ENCODE measurements around the gene ING5. TPM values are rescaled to one million over a fixed set of nuclear protein-coding genes. Genes with fewer than 3 reads are reported as not detected.
"Not testable (repeated sequence)": the region's sequence is repeated elsewhere in the genome, so short reads cannot be mapped to it uniquely, and the experiment has no call there.

The ING5 gene
- total RNA-seq, 2 experiments from 2014 or later: 51.2 to 51.3 TPM

DNA sequence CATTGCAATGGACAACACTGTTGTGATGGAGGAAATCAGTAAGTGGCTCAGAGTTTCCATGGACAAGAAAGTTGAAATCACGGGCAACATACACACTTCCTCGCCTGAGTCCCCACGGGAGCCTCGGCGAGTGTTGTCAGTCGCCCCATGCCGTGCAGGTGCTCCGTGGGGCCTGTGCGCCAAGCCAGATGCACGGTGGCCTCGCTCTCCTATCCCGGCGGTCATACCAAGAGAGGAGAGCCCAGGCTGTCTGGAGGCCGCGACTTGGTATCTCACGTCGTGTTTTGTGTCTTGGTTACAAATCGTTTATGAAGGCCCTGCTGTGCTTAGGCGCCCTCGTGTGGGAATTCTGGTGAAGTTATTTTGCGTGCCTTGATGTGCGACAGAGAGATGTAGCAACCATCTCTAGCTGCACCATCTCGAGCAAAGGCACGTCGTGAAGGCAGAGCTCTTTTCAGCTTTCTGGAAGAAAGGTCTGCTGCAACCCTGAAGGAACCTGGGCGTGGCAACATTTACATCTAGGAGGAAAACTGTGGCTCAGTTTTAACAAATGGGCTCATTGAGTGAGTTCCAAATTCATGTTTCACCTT, 42.6 kb upstream of the ING5 start:
- no peaks in the 10 kb centered on the region for H3K9me3 Mint-ChIP-seq
- POLR2A ChIA-PET: no interaction called here
- H3K36me3 Mint-ChIP-seq (ENCODE audit: low read depth): peaks cover 68% of the 10 kb centered on the region

DNA sequence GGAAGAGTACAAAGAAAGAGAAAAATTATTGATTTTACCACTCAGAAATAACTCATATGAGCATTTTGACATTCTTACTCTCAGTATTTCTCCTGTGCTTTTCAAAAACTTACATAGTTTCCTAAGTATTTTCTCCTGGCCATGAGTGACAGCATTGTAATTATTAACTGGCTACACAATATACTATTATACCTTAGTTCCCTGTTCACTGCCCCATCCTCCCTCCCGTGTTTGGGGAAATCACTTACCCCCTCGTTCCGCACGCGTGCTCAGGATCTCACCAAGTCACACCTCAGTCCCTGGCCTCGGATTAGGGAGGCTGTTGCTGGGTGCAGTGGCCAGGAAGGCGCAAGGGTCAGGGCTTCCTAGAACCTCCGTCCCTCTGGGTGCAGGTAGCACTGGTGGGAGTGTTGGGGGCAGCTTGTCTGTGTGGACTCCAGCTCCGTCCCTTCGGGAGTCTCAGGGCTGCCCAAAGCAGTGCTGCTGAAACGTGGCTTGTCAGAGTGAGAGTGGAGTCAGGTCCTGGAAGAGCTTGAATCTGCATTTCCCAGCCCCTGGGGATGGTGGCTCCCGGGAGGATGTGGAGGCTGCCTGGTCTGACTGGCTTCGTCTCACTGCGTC, 41.1 kb upstream of the ING5 start:
- Histone ChIP-seq H3K36me3 (ENCODE audit: insufficient read depth, low read length) (peaks cover 54% of the 10 kb centered on the region), H3K4me1 (ENCODE audit: insufficient read depth, low read length) (peaks cover 4% of the 10 kb centered on the region), H3K4me3 (ENCODE audit: low read length) (no peak overlapping the region), H3K27me3 (ENCODE audit: control insufficient read depth in 1 of 2, insufficient read depth in 2 of 2, low read length in 2 of 2) (no peaks in the 10 kb centered on the region), H3K9me3 (ENCODE audit: control insufficient read depth in 1 of 2, insufficient read depth in 1 of 2, low read length in 2 of 2) (no peaks in the 10 kb centered on the region), H3K27ac (ENCODE audit: low read depth in 1 of 2, low read length in 2 of 2) (no peak overlapping the region)
- ChIA-PET CTCF (interaction anchor here (0.6 kb wide), 1 partner anchor 110 kb away, joined by 3 read pairs; no protein-coding TSS in a partner anchor), POLR2A (no interaction called here)
- TF ChIP-seq, protein P1, sequence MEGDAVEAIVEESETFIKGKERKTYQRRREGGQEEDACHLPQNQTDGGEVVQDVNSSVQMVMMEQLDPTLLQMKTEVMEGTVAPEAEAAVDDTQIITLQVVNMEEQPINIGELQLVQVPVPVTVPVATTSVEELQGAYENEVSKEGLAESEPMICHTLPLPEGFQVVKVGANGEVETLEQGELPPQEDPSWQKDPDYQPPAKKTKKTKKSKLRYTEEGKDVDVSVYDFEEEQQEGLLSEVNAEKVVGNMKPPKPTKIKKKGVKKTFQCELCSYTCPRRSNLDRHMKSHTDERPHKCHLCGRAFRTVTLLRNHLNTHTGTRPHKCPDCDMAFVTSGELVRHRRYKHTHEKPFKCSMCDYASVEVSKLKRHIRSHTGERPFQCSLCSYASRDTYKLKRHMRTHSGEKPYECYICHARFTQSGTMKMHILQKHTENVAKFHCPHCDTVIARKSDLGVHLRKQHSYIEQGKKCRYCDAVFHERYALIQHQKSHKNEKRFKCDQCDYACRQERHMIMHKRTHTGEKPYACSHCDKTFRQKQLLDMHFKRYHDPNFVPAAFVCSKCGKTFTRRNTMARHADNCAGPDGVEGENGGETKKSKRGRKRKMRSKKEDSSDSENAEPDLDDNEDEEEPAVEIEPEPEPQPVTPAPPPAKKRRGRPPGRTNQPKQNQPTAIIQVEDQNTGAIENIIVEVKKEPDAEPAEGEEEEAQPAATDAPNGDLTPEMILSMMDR (IDR thresholded peaks at IDR 0.05): no peak
- Mint-ChIP-seq H3K9me3 (no peaks in the 10 kb centered on the region), H3K4me3 (no peak overlapping the region), H3K36me3 (ENCODE audit: low read depth) (peaks cover 55% of the 10 kb centered on the region), H3K27me3 (no peaks in the 10 kb centered on the region), H3K4me1 (ENCODE audit: low read depth) (peaks cover 5% of the 10 kb centered on the region), H3K27ac (no peak overlapping the region)
- DNase-seq (no peak), ATAC-seq (ENCODE audit: poor library complexity) (no peak)
- intact Hi-C loops (cut with DNase I, micrococcal nuclease): no loop called here

More for the DNA sequence above, 42.6 kb upstream of the ING5 start:
- Mint-ChIP-seq H3K27ac (no peak overlapping the region), H3K4me1 (ENCODE audit: low read depth) (no peaks in the 10 kb centered on the region), H3K4me3 (no peak overlapping the region), H3K27me3 (no peaks in the 10 kb centered on the region)
- intact Hi-C loops (cut with DNase I, micrococcal nuclease): loop anchor here in 1 of 2 experiments (2.0 kb wide), 1 partner anchor 806 kb away; no protein-coding TSS in a partner anchor
- Histone ChIP-seq H3K36me3 (ENCODE audit: insufficient read depth, low read length) (peaks cover 68% of the 10 kb centered on the region), H3K4me3 (ENCODE audit: low read length) (no peak overlapping the region), H3K4me1 (ENCODE audit: insufficient read depth, low read length) (no peaks in the 10 kb centered on the region), H3K27me3 (ENCODE audit: control insufficient read depth in 1 of 2, insufficient read depth in 2 of 2, low read length in 2 of 2) (no peaks in the 10 kb centered on the region), H3K27ac (ENCODE audit: low read depth in 1 of 2, low read length in 2 of 2) (no peak overlapping the region), H3K9me3 (ENCODE audit: control insufficient read depth in 1 of 2, insufficient read depth in 1 of 2, low read length in 2 of 2) (no peaks in the 10 kb centered on the region)
- CTCF ChIA-PET: no interaction called here
- peak in 8 of 14 experiments; percentile 11 to 62 (median 36) for DNase-seq
- TF ChIP-seq, protein P1 (IDR thresholded peaks at IDR 0.05): peak; percentile 25
- peak; percentile 51 for ATAC-seq (ENCODE audit: poor library complexity)

DNA sequence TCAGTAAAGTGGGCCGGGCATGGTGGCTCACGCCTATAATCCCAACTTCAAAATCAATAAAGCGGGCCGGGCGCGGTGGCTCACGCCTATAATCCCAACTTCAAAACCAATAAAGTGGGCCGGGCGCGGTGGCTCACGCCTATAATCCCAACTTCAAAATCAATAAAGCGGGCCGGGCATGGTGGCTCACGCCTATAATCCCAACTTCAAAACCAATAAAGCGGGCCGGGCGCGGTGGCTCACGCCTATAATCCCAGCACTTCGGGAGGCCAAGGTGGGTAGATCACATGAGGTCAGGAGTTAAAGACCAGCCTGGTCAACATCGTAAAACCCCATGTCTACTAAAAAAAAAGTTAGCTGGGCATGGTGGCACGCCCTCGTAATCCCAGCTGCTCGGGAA, 39.1 kb upstream of the ING5 start:
- H3K36me3 ChIP-seq (ENCODE audit: insufficient read depth, low read length): peaks cover 49% of the 10 kb centered on the region
- H3K4me3 Mint-ChIP-seq; POLR2A ChIA-PET; H3K4me3 ChIP-seq (ENCODE audit: low read length); H3K27ac Mint-ChIP-seq; H3K27me3 ChIP-seq (ENCODE audit: control insufficient read depth in 1 of 2, insufficient read depth in 2 of 2, low read length in 2 of 2); H3K4me1 Mint-ChIP-seq (ENCODE audit: low read depth); H3K27me3 Mint-ChIP-seq; intact Hi-C loops (cut with DNase I, micrococcal nuclease); DNase-seq; H3K9me3 Mint-ChIP-seq; H3K27ac ChIP-seq (ENCODE audit: low read depth in 1 of 2, low read length in 2 of 2); H3K4me1 ChIP-seq (ENCODE audit: insufficient read depth, low read length); ATAC-seq (ENCODE audit: poor library complexity); H3K9me3 ChIP-seq (ENCODE audit: control insufficient read depth in 1 of 2, insufficient read depth in 1 of 2, low read length in 2 of 2); CTCF ChIA-PET: not testable (repeated sequence)
- peaks cover 39% of the 10 kb centered on the region for H3K36me3 Mint-ChIP-seq (ENCODE audit: low read depth)

All from CD4-positive, alpha-beta T cell (primary cell).